Activated CD8-positive, alpha-beta memory T cell treated with anti-CD3 and anti-CD28 coated beads, Interleukin-2, amount 50 U/mL, for 24 hours (primary cell): Measurements from ENCODE around the gene EIF3I.

ENCODE experiments used
- DNase-seq: peaks from one replicate; pipeline ENCODE4 v3.0.0-alpha.2; 2020; ENCODE audit errors: extremely low read depth

EIF3I gene

DNA sequence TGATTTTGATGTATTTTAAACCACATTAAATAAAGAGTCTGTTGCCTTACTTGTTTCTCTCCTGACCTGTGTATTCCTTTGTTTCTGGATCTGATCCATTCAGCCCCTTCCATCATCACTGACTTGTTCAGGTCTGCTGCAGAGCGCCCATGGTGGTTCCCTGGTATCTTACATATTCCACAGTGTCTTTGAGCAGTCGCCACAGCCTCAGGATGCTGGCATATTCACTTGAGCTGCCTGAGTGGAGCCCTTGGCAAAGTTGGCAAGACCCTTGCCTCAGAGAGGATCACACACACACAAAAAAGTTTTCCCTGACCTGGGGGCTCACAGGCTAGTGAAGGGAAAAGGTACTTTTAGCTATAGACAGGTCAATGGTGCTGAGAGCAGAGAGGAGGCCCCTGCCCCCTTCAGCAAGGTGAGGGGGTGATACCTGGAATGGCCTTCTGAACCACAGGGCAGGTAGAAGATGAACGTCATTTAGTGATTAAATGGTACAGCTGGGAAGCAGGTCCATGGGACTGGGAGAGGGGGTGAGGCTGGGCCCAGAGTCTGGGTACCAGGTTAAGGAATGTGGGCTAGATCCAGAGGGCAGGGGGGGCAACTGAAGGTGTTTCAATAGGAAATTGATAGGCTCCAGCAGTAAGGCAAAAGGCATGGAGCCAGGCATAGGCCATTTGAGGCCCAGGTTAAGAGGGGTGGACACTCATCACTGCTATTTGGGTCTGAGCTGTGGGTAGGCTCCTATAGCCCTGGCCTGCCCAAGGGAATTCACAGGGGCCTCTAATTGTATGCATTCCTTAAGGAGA, 23.8 kb upstream of the EIF3I start:
- no peak for DNase-seq

DNA sequence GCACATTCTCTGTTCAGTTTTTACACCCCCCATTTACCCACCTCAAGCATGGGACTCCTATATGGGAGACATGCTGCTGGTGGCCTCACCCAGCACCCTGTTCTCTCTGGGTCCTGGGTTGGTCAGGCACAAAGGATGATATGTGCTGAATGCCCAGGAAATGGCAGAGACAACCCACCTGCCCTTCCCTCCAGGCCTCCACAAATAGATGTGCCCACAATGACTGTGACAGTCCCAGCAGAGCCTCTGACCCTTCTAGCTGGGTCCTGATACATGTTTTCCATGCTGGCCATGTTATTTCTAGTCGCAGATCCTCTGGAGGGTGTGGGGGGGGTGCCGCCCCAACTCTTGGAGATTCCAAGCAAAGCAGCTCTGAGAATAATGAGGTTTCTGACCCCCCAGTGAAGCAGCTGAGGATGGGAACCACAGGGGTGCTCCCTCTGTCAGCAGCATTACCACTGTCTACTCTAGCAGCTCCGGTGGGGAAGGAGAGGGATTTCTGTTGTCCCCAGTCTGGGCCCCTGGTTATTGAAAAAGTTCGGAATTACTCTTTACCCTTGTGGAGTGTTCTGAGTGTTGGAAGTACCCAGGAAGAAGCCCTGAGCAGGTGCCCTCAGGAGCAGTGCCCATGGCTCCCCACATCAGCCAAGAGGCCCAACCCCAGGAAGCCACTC, 23.0 kb upstream of the EIF3I start:
- no peak for DNase-seq

DNA sequence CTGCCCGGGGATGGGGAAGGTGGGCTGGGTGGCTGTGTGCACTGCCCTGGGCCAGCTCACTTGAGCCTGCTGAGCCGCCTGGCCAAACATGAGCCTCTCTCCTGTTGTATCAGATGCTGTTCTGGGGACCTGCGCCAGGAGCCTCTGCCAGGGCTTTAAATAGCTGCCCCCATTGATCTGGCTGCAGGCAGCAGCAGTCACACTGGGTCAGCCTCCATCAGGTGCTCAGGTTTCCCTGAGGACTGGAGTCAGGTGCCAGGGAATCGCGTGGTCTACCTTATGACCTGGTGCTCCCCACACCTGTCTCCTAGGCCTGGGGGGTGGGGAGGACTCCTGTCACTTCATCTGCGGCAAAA, 22.5 kb upstream of the EIF3I start:
- DNase-seq, result no peak

- no peak for DNase-seq
Observed at GRCh38 chr1:32200226-32201010, 21.8 kb upstream of the EIF3I start, which contains the start of gene CCDC28B. CCDC28B (plus strand) TSS chr1:32200595; CDS start chr1:32201936, 1,341 bp downstream.

DNA sequence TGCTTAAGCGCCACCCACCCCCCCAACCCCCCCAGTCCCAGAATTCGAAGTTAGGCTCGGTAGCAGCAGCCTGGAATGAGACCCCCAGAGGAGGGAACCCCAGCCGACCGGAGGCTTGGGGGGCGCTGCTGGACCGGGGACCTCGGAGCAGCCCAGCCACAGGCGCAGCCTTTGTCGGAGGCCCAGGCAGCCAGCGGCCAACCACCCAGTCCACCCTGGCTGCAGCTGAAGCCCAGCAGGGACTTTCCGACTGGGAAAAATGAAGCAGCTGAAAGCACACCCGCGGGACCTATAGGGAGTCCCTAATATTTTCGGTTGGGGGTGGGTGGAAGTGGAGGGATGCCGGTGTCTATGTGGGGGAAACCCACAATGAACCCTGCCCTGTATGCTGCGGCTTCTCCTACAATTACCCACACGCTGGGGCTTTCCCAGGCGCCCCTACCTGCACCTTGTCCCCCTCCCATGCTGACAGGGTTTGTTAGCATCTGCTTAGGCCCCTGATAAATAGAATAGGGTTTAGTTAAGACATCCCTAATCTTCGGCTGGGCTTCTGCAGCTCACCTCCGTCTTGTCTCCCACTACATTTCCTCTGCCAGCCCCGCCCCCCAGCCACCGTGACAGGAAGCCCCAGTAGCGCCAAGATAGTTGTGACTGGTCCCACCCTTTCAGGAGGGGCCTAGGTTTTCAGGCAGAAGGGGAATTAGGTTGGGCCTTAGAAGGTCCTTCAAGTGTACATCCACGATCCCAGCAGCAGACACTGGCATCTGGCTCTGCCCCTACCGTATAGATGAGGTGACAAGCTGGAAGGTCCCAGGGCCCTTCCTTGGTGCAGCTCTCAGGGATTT, 21.0 kb upstream of the EIF3I start:
- DNase-seq, result peak; percentile 59

- DNase-seq, result no peak
Observed at GRCh38 chr1:32204943-32205361, 17.3 kb upstream of the EIF3I start.

GRCh38 chr1:32205401-32206370, 16.5 kb upstream of the EIF3I start, which contains the start of gene IQCC:
IQCC (plus strand) TSS chr1:32205671; CDS start chr1:32205682, 11 bp downstream.
- DNase-seq, result peak; percentile 63

GRCh38 chr1:32208469-32208868, 13.7 kb upstream of the EIF3I start:
- no peak for DNase-seq

- no peak for DNase-seq
Observed at GRCh38 chr1:32208891-32209328, 13.3 kb upstream of the EIF3I start, which contains the start of gene DCDC2B. DCDC2B (plus strand) TSS chr1:32209089; CDS start chr1:32209094, 5 bp downstream.

DNA sequence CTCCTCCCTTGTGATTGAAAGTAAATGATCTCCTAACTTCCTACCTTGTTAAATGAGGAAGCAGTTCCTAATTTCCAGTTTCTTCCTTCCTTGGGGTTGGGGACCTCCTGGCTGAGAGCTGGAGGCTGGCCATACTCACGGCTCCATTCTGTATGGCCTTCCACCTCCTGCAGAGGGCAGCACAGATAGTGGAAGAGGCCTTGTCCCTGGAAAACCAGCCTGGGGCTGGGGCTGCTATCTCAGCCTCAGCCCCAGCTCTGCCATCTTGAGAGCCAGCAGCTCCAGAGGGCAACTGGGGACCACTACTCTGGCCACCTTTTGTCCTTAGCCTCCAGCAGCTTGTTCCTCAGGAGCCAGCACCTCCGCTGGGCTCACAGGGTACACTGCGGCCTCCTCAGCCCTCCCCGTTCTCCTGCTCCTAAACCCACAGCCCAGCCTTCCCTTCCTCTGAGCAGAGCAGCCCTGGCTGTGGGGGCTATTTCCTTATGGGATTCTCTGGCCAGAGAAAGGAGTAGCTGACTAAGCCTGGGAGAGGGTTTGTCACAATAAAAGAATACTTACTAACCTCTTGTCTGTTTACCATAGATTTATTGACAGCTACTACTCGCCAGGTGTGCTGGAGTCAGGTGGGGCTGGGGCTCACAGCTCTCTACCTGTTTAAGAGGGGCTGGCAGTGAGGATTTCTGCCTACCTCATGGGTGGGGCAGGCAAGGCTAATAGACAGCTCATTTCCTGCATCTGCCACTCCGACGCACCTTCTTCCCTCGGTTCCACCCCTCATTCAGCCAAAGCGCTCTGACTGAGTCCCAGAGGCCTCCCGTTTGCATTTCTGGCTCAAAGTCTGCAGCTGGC, 6.4 kb upstream of the EIF3I start:
- DNase-seq, result no peak

- no peak for DNase-seq
Observed at GRCh38 chr1:32216566-32216965, 5.6 kb upstream of the EIF3I start.

- no peak for DNase-seq
Observed at GRCh38 chr1:32219022-32219421, 3.2 kb upstream of the EIF3I start.

GRCh38 chr1:32220746-32221580, 1.2 kb upstream of the EIF3I start:
- no peak for DNase-seq

- no peak for DNase-seq
Observed at GRCh38 chr1:32221581-32221979, 627 bp upstream of the EIF3I start.

- DNase-seq, result no peak
Observed at GRCh38 chr1:32223683-32224082, 1.5 kb downstream of the EIF3I start.

GRCh38 chr1:32224285-32224684, 2.1 kb downstream of the EIF3I start:
- DNase-seq, result no peak

- no peak for DNase-seq
Observed at GRCh38 chr1:32228771-32229170, 6.6 kb downstream of the EIF3I start.

DNA sequence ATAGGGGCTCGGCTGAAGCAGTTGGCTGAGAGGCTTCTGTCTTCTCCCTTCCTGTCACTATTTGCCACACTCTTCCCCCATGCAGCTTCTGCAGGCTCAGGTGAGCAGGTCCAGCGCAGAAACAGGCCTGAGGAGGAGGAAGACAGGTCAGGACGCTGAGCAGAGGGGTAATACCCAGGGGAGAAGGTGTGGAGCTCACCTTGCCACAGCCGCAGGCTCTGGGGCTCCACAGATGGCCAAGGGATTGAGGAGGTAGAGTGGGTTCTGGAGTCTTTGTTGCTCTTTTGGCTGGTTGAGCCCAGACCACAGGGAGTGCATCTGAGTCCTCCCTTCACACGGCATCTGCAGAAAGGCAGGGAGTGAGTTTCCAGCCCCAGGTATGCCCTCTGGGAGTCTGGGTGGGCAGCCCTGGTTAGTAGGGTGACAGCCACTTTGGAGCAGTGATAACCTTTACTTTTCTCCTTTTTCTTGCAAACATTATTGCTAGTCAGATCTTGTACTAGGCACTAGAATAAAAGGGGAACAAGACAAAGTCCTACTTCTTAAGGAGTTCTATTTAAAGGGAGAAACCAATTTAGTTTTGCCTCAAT, 9.7 kb downstream of the EIF3I start:
- no peak for DNase-seq
